SK-N-SH (cell line): ENCODE results near the gene RGS6. TPM values are rescaled to one million over a fixed set of nuclear protein-coding genes. Genes with fewer than 3 reads are reported as not detected.
A peak's percentile ranks its signal among the peaks of the same experiment; 100 is the strongest.

Source experiments
- CTCF ChIA-PET: fragments of 300-600, 350-600 bp; formaldehyde crosslinking; extraction: SDS; loops from one replicate; lab custom pipeline; 2021; lab: Yijun Ruan, JAX
- POLR2A ChIA-PET: fragments of 350-600 bp; sonication (Branson Sonifier 250); formaldehyde crosslinking; extraction: SDS; loops from one replicate; lab custom pipeline; 2020; ENCODE audit warnings: antibody characterized with exemption, inconsistent platforms; lab: Yijun Ruan, JAX
- DNase-seq: peaks from one replicate; pipeline ENCODE4 v3.0.0; 2012
- H2AFZ ChIP-seq: fragments of 200-600 bp; sonication (generic); 2 replicates; pipeline ENCODE4 v1.8.1; 2016; ENCODE audit warnings: antibody characterized with exemption, mild to moderate bottlenecking, low read depth
- H3F3A ChIP-seq: fragments of 200-600 bp; sonication (generic); replicated peaks from 2 replicates; pipeline ENCODE3; 2016; ENCODE audit warnings: antibody characterized with exemption, mild to moderate bottlenecking; ENCODE audit not compliant: insufficient read depth
- H3K27ac ChIP-seq, 2 experiments: fragments of 200-500 bp in 1 of 2; fragments of 200-600 bp in 1 of 2; sonication (Bioruptor generic) in 1 of 2; sonication (generic), shearing (Covaris generic) in 1 of 2; 2 replicates each; pipeline versions ENCODE4 v1.5.1 to v1.6.1; 2014 to 2016; ENCODE audit warnings: low read depth in 2 of 2, inconsistent platforms in 1 of 2, low read length in 1 of 2, mild to moderate bottlenecking in 1 of 2, mixed read lengths in 1 of 2
- H3K27me3 ChIP-seq: fragments of 200-600 bp; sonication (generic), shearing (Covaris generic); 2 replicates; pipeline ENCODE4 v1.6.1; 2016; ENCODE audit warnings: mixed run types; ENCODE audit not compliant: insufficient read depth
- H3K36me3 ChIP-seq, 2 experiments: fragments of 200-500 bp in 1 of 2; fragments of 200-600 bp in 1 of 2; sonication (Bioruptor generic) in 1 of 2; sonication (generic) in 1 of 2; replicated peaks in 1 of 2; 2 replicates each; pipeline versions ENCODE3 to v1.5.1; 2014 to 2016; ENCODE audit warnings: low read length in 1 of 2, mild to moderate bottlenecking in 1 of 2; ENCODE audit not compliant: insufficient read depth in 2 of 2, control insufficient read depth in 1 of 2
- H3K4me1 ChIP-seq, 2 experiments: fragments of 200-500 bp in 1 of 2; fragments of 200-600 bp in 1 of 2; sonication (Bioruptor generic) in 1 of 2; sonication (generic), shearing (Covaris generic) in 1 of 2; 2 replicates each; pipeline versions ENCODE4 v1.5.1 to v1.6.1; 2014 to 2016; ENCODE audit warnings: low read depth in 1 of 2, low read length in 1 of 2, mixed run types in 1 of 2; ENCODE audit not compliant: insufficient read depth in 2 of 2, control insufficient read depth in 1 of 2
- H3K4me2 ChIP-seq: fragments of 200-600 bp; sonication (generic), shearing (Covaris generic); 2 replicates; pipeline ENCODE4 v1.6.1; 2017; ENCODE audit warnings: mixed run types
- H3K4me3 ChIP-seq, 2 experiments: fragments of 200-500 bp in 1 of 2; fragments of 200-600 bp in 1 of 2; sonication (Bioruptor generic) in 1 of 2; sonication (generic), shearing (Covaris generic) in 1 of 2; 2 replicates each; pipeline versions ENCODE4 v1.5.1 to v1.8.1; 2014 to 2016; ENCODE audit warnings: low read depth in 2 of 2, inconsistent platforms in 1 of 2, low read length in 1 of 2, mild to moderate bottlenecking in 1 of 2, mixed read lengths in 1 of 2, moderate library complexity in 1 of 2
- H3K79me2 ChIP-seq: fragments of 200-600 bp; sonication (generic); 2 replicates; pipeline ENCODE4 v1.8.1; 2017; ENCODE audit warnings: mild to moderate bottlenecking; ENCODE audit not compliant: insufficient read depth
- H3K9ac ChIP-seq: fragments of 200-600 bp; sonication (generic); 2 replicates; pipeline ENCODE4 v1.6.1; 2017; ENCODE audit warnings: mixed run types
- H3K9me2 ChIP-seq: fragments of 200-600 bp; sonication (generic); 2 replicates; pipeline ENCODE4 v1.6.1; 2017; ENCODE audit warnings: mixed run types
- H3K9me3 ChIP-seq: fragments of 200-600 bp; sonication (generic); 2 replicates; pipeline ENCODE4 v1.6.1; 2017; ENCODE audit warnings: mixed run types, mild to moderate bottlenecking, moderate library complexity
- H4K20me1 ChIP-seq: fragments of 200-600 bp; sonication (generic); 2 replicates; pipeline ENCODE4 v1.6.1; 2017; ENCODE audit warnings: mild to moderate bottlenecking, mixed run types; ENCODE audit not compliant: insufficient read depth
- CTCF ChIP-seq: fragments of 200-600 bp; sonication (generic); IDR thresholded peaks from 2 replicates; pipeline ENCODE4 v1.6.1; 2017; ENCODE audit warnings: antibody characterized with exemption, mild to moderate bottlenecking, moderate library complexity
- EP300 ChIP-seq, 2 experiments: IDR thresholded peaks; 2 replicates each; pipeline versions ENCODE4 v1.4.0 to v1.6.1; 2012; ENCODE audit warnings: borderline replicate concordance in 1 of 2, low read depth in 1 of 2, low read length in 1 of 2
- EZH2phosphoT487 ChIP-seq: fragments of 200-600 bp; sonication (generic); IDR thresholded peaks from 2 replicates; pipeline ENCODE4 v1.6.1; 2017; ENCODE audit warnings: low read depth, mixed run types, mild to moderate bottlenecking, antibody characterized with exemption, moderate library complexity, borderline replicate concordance
- FOSL2 ChIP-seq: IDR thresholded peaks from 2 replicates; pipeline ENCODE4 v1.4.0; 2012; ENCODE audit warnings: low read depth, mild to moderate bottlenecking, moderate library complexity, borderline replicate concordance
- FOXM1 ChIP-seq: IDR thresholded peaks from 2 replicates; pipeline ENCODE4 v1.4.0; 2012; ENCODE audit warnings: low read depth, mild to moderate bottlenecking
- JUND ChIP-seq: IDR thresholded peaks from 2 replicates; pipeline ENCODE4 v1.4.0; 2012
- MAX ChIP-seq: IDR thresholded peaks from 2 replicates; pipeline ENCODE4 v1.4.0; 2012; ENCODE audit warnings: low read depth
- MEF2A ChIP-seq: IDR thresholded peaks from 2 replicates; pipeline ENCODE4 v1.4.0; 2012; ENCODE audit warnings: low read depth, borderline replicate concordance
- MXI1 ChIP-seq: IDR thresholded peaks from 2 replicates; pipeline ENCODE4 v1.6.1; 2012; ENCODE audit warnings: mild to moderate bottlenecking, low read depth, low read length, improper control_type of control experiment
- NFIC ChIP-seq: IDR thresholded peaks from 2 replicates; pipeline ENCODE4 v1.4.0; 2012; ENCODE audit warnings: borderline replicate concordance
- PBX3 ChIP-seq: IDR thresholded peaks from 2 replicates; pipeline ENCODE4; 2012
- POLR2AphosphoS5 ChIP-seq: IDR thresholded peaks from 2 replicates; pipeline ENCODE4 v1.6.1; 2012; ENCODE audit warnings: low read depth, low read length
- RAD21 ChIP-seq: IDR thresholded peaks from 2 replicates; pipeline ENCODE4 v1.6.1; 2012; ENCODE audit warnings: mild to moderate bottlenecking, low read length
- RFX5 ChIP-seq: IDR thresholded peaks from 2 replicates; pipeline ENCODE4 v1.6.1; 2012; ENCODE audit warnings: mild to moderate bottlenecking, improper control_type of control experiment, low read length
- RXRA ChIP-seq: IDR thresholded peaks from 2 replicates; pipeline ENCODE4 v1.4.0; 2012; ENCODE audit warnings: low read depth, mild to moderate bottlenecking, borderline replicate concordance
- SMC3 ChIP-seq: IDR thresholded peaks from 2 replicates; pipeline ENCODE4 v1.6.1; 2012; ENCODE audit warnings: low read depth, low read length, improper control_type of control experiment
- TAF1 ChIP-seq: IDR thresholded peaks from 2 replicates; pipeline ENCODE4 v1.6.1; 2012; ENCODE audit warnings: low read depth, mild to moderate bottlenecking, low read length, moderate library complexity, borderline replicate concordance
- TCF12 ChIP-seq: IDR thresholded peaks from 2 replicates; pipeline ENCODE4 v1.4.0; 2012
- USF1 ChIP-seq: IDR thresholded peaks from 2 replicates; pipeline ENCODE4 v1.4.0; 2012; ENCODE audit warnings: low read depth, borderline replicate concordance
- USF2 ChIP-seq: fragments of 150-350 bp; IDR thresholded peaks from 2 replicates; pipeline ENCODE4 v1.6.1; 2017; ENCODE audit warnings: antibody characterized with exemption, low read length, low read depth, borderline replicate concordance
- YY1 ChIP-seq: IDR thresholded peaks from 2 replicates; pipeline ENCODE4 v1.4.0; 2012; ENCODE audit warnings: low read depth, mild to moderate bottlenecking
- ZBTB33 ChIP-seq: IDR thresholded peaks from 2 replicates; pipeline ENCODE4 v1.4.0; 2012; ENCODE audit warnings: low read depth, borderline replicate concordance
- WGBS: methylation state at CpG from one replicate; pipeline ENCODE4 v1.1.6; 2017; ENCODE audit warnings: low lambda C conversion rate; 5-methylcytosine and 5-hydroxymethylcytosine counted together
- polyA plus RNA-seq, 3 experiments: library from polyadenylated mRNA; depleted of rRNA; stranded (reverse); fragments of >200 nt; gene quantifications; 2 replicates each; pipeline ENCODE4 v1.2.3, GENCODE V29; 2012

RGS6 gene
- polyA plus RNA-seq, 1 of the 3 experiments (the other 2 are of a cell fraction): not detected

- TF ChIP-seq MEF2A (no peak), EZH2phosphoT487 (no peak), RFX5 (no peak), MAX (no peak), CTCF (no peak), EP300 (IDR thresholded peaks at IDR 0.05; ENCODE audit: borderline replicate concordance in 1 of 2, low read depth in 1 of 2, low read length in 1 of 2) (no peak), FOXM1 (no peak), SMC3 (no peak), USF2 (no peak), YY1 (no peak)
Measured at GRCh38 chr14:72607386-72608130, 675.3 kb downstream of the RGS6 start (continued).

GRCh38 chr14:72608391-72609204, 676.4 kb downstream of the RGS6 start:
- WGBS: 73% methylated on average over 8 of the region's 8 CpGs
- POLR2A ChIA-PET: no interaction called here
- peak overlapping the region in 1 of 2 experiments; percentile 62; a peak in 2 of 4 replicates for H3K27ac ChIP-seq
- no peaks in the 10 kb centered on the region for H3K27me3 ChIP-seq
- CTCF ChIA-PET: no interaction called here
- peaks cover 10 to 16% of the 10 kb centered on the region in 2 experiments; a peak in 3 of 4 replicates for H3K4me1 ChIP-seq
- no peaks in the 10 kb centered on the region for H3K36me3 ChIP-seq
- H3K9me2 ChIP-seq: no peaks in the 10 kb centered on the region
- peak overlapping the region; percentile 45; the same call in 1 of the 2 replicates for H2AFZ ChIP-seq
- no peak for DNase-seq
- no peaks in the 10 kb centered on the region for H3K79me2 ChIP-seq
- no peaks in the 10 kb centered on the region for H3F3A ChIP-seq
- no peak overlapping the region for H3K4me3 ChIP-seq
- H3K4me2 ChIP-seq: peak overlapping the region; percentile 45
- no peaks in the 10 kb centered on the region for H4K20me1 ChIP-seq
- no peak overlapping the region for H3K9ac ChIP-seq
- H3K9me3 ChIP-seq: no peaks in the 10 kb centered on the region
- no peak for TF ChIP-seq PBX3
- TF ChIP-seq YY1: no peak
- peak; percentile 77 for TF ChIP-seq TCF12
- TF ChIP-seq NFIC: peak; percentile 50; the same call in 1 of the 2 replicates
- no peak for TF ChIP-seq MEF2A
- peak; percentile 94 for TF ChIP-seq JUND
- TF ChIP-seq RAD21: no peak
- 0 out of 4 replicates have a peak, but pooled peaks of 1 of the 2 experiments have one; percentile 37 for TF ChIP-seq EP300 (IDR thresholded peaks at IDR 0.05; ENCODE audit: borderline replicate concordance in 1 of 2, low read depth in 1 of 2, low read length in 1 of 2)
- peak; percentile 98 for TF ChIP-seq FOSL2
- TF ChIP-seq RFX5: no peak
- TF ChIP-seq TAF1: no peak
- TF ChIP-seq RXRA: peak; percentile 58; the same call in 1 of the 2 replicates
- 0 out of 2 replicates have a peak, but pooled peaks have one; percentile 12 for TF ChIP-seq ZBTB33
- no peak for TF ChIP-seq POLR2AphosphoS5
- no peak for TF ChIP-seq MXI1
- no peak for TF ChIP-seq EZH2phosphoT487
- TF ChIP-seq USF1: no peak
